Activated CD4-positive, alpha-beta T cell treated with anti-CD3 and anti-CD28 coated beads, Interleukin-2, amount 10 ng/mL, durations not matched to agents 7 days and 5 days (primary cell): ENCODE measurements around the gene LHPP. TPM values are rescaled to one million over a fixed set of nuclear protein-coding genes. Genes with fewer than 3 reads are reported as not detected.

ENCODE experiments used
- CTCF ChIA-PET: fragments of 350-600 bp; sonication (Branson Sonifier 250); formaldehyde crosslinking; loops from one replicate; lab custom pipeline; 2021; ENCODE audit warnings: antibody characterized with exemption; lab: Charles Lee
- POLR2A ChIA-PET: fragments of 350-600 bp; sonication (Branson Sonifier 250); formaldehyde crosslinking; loops from one replicate; lab custom pipeline; 2021; ENCODE audit warnings: antibody characterized with exemption; lab: Charles Lee
- DNase-seq: peaks from one replicate; pipeline ENCODE4 v3.0.0-alpha.2; 2020
- H3K27ac Mint-ChIP-seq: one replicate; pipeline ENCODE4 v1.8.0; 2021; ENCODE audit warnings: mild to moderate bottlenecking, moderate library complexity, mixed read lengths
- H3K27me3 Mint-ChIP-seq: one replicate; pipeline ENCODE4 v1.8.0; 2021; ENCODE audit warnings: mixed read lengths
- H3K36me3 Mint-ChIP-seq: one replicate; pipeline ENCODE4 v1.8.0; 2021; ENCODE audit warnings: low read depth, mixed read lengths
- H3K4me1 Mint-ChIP-seq: one replicate; pipeline ENCODE4 v1.8.0; 2021; ENCODE audit warnings: mixed read lengths
- H3K4me3 Mint-ChIP-seq: one replicate; pipeline ENCODE4 v1.8.0; 2021; ENCODE audit warnings: mild to moderate bottlenecking, moderate library complexity, mixed read lengths
- H3K9me3 Mint-ChIP-seq: one replicate; pipeline ENCODE4 v1.8.0; 2021; ENCODE audit warnings: mixed read lengths
- total RNA-seq, 2 experiments: library from RNA; stranded (reverse); gene quantifications; one replicate each; pipeline ENCODE4 v1.2.3, GENCODE V29; 2021

The LHPP gene
- total RNA-seq, 2 experiments from 2014 or later, result 24.2 to 28.0 TPM

DNA sequence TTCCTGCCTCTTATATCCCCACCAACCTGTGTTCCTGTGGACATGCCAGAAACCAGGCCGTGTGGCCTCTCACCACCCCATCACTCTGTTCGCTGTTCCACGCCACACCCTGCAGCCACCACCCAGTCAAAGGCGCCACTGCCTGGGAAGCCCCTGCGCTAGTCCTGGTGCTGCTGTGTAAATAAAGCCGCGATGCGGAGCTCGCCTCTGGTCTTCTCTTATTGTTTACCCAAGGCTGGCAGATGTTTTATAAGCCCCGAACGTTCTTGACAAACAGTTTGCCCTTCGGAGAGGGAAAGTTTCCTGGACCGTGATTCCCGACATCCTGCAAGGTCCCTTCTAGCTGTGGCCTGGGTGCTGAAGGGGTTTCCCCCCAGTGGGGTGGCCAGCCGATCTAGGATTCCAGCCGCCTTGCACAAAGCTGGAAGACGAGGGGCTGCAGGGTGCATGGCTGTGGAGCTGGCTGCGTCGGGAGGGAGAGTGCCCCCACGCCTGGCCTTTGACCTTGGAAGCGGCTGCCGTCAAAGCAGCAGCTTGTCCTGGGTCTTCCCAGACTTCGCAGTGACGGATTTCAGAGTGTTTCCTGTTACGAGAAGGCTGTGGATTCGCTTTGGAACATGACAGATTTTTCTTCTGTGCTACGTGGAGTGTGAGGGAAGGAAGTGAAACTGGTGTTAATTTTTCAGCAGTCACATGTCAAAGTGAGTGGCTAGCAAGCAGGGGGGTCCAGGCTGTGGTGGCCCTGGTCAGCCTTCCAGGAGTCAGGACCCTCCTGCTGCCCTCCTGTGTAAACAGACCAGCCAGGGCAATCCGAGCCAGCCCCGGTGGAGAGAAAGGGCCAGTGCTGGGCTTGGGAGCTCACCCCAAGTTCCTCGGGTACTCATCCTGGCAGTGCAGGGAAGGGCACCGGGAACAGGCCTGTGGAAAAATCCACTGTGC lies 61.6 kb downstream of the LHPP start:
- POLR2A ChIA-PET, result no interaction called here
- CTCF ChIA-PET, result no interaction called here
- DNase-seq, result no peak
- no peak overlapping the region for H3K4me3 Mint-ChIP-seq
- H3K4me1 Mint-ChIP-seq, result no peaks in the 10 kb centered on the region
- no peaks in the 10 kb centered on the region for H3K9me3 Mint-ChIP-seq
- no peaks in the 10 kb centered on the region for H3K36me3 Mint-ChIP-seq
- no peaks in the 10 kb centered on the region for H3K27me3 Mint-ChIP-seq
- no peak overlapping the region for H3K27ac Mint-ChIP-seq

DNA sequence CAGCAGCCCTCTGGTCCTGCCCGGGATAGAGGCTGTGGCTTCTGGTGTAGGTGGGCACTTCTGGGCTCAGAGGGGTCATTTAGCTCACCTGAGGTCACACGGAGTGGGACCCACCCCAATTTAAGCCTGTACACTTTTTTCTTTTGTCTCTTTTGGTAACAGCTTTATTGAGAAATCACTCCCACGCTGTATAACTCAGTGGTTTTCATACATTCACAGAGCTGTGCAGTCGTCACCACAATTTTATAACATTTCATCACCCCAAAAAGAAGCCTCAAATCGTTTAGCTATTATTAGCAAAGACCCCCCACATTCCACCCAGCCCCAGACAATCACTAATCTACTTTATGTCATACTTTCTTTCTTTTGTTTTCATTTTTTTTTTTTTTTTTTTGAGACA lies 62.3 kb downstream of the LHPP start:
- ChIA-PET POLR2A (no interaction called here), CTCF (no interaction called here)
- Mint-ChIP-seq H3K36me3 (no peaks in the 10 kb centered on the region), H3K27ac (no peak overlapping the region), H3K9me3 (no peaks in the 10 kb centered on the region), H3K4me3 (no peak overlapping the region), H3K4me1 (no peaks in the 10 kb centered on the region), H3K27me3 (no peaks in the 10 kb centered on the region)
- no peak for DNase-seq

DNA sequence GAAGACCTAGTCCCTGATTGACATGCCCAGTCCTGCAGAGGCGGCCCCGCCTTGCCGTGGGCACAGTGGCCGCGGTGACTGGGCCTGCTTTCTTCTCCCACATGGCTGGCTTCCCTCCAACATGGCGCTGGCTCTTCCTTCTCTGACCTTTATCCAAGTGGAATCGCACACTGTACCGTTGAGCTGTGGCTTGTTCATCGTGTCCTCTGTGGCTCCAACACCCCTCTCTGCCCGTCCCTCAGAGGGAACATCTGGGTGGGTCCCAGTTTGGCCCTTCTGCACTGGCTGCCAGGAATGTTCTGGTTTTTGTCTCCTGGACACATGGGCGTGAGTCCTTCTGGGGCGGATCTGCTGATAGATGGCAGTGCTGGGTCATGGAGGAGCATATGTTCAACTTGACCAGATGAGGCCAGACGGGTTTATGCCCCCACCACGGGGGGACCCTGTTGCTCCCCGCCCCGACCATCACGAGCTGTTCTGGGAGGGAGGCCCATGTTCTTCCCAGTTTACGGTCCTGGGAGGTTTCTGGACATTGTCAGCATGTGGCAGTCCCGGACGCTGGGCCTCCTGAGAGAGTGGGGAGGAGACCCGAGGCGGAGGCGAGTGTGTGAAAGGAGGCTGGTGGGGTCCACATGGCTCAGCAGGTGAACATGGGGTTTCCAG lies 63.5 kb downstream of the LHPP start:
- no peaks in the 10 kb centered on the region for H3K27me3 Mint-ChIP-seq
- H3K4me1 Mint-ChIP-seq, result peaks cover under 1% of the 10 kb centered on the region
- no peak for DNase-seq
- no peaks in the 10 kb centered on the region for H3K36me3 Mint-ChIP-seq
- H3K4me3 Mint-ChIP-seq, result no peak overlapping the region
- POLR2A ChIA-PET, result no interaction called here
- H3K9me3 Mint-ChIP-seq, result no peaks in the 10 kb centered on the region
- no peak overlapping the region for H3K27ac Mint-ChIP-seq
- CTCF ChIA-PET, result interaction anchor here (1.3 kb wide), 1 partner anchor 14 kb away, joined by 3 read pairs; no protein-coding TSS in a partner anchor

DNA sequence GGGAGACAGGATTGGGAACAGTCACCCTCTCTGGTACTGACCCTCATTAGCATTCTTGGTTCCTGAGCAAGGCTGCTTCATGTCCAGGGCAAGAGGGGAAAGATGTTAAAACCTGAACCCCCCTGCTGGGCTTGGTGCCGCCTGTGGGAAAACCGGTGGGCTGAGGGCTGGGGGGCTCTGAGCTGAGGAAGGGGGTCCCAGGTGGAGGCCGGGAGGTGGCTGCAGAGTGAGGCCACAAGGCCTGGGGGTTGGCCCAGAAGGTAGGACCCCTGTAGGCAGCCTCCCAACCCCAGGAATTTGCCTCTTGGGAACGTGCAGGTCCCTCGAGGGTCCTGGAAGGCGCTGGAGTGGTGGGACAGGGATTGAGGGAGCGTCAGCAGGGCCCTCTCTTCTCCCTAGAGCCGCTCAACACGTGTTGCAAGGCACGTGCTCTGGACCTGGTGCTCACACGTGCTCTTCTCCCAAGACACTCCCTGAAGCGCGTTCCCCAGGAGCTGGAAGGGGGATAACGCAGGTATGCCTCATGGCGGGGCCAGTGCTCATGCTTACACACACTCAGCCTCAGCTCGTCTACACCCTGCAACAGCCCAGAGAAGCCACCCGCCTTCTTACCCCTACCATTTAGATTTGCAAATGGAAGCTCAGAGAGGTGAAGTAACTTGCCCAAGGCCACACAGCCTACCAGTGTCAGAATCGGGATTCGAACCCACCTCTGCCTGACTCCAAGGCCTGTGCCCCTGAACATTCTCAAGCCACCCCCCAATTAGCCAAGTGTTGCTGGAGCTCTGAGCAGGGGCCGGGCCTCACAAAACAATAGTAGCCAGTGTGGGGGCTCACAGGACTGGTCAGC lies 64.4 kb downstream of the LHPP start:
- POLR2A ChIA-PET, result no interaction called here

DNA sequence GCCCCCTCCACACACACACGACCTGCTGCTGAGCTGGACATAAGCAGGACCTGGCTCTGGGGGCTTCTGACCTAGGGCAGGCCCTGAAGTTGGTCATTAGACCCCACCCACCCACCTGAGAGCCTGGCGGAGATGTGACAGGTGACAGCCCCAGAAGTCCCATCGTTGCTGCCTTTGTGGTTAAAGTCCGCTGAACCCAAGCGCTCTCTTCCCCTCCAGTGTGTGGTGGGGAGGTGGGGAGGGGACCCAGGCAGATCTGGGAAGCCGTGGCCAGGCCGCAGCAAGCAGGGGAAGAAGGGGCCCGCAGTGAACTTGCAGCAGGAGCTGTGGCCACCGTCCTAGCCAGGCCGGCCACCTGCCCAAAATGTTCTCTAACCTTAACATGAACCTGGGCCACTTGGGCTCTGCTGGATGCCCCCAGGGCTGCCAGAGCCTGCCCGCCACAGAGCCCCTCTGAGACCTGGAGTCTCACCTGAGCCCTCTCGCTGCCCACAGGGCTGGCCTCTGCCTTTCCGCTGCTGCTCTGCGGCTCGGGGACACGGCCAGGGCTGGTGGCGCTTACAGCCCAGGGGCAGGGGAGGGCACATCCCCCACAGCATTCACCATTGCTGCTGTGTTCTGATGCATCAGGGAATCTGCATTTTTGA lies 65.1 kb downstream of the LHPP start:
- ChIA-PET POLR2A (no interaction called here), CTCF (interaction anchor here (1.0 to 1.6 kb wide), 2 partner anchors 215 to 220 kb away, joined by 4 to 5 read pairs; no protein-coding TSS in a partner anchor)
- Mint-ChIP-seq H3K4me1 (peaks cover 3% of the 10 kb centered on the region), H3K4me3 (no peak overlapping the region), H3K27me3 (no peaks in the 10 kb centered on the region), H3K9me3 (no peaks in the 10 kb centered on the region), H3K36me3 (no peaks in the 10 kb centered on the region), H3K27ac (no peak overlapping the region)
- no peak for DNase-seq

More for the DNA sequence above, 64.4 kb downstream of the LHPP start:
- CTCF ChIA-PET, result interaction anchor here (1.0 to 1.6 kb wide), 3 partner anchors 13 to 221 kb away, joined by 3 to 5 read pairs (median 4); no protein-coding TSS in a partner anchor
- no peak for DNase-seq
- Mint-ChIP-seq H3K4me3 (no peak overlapping the region), H3K27ac (no peak overlapping the region), H3K36me3 (no peaks in the 10 kb centered on the region), H3K27me3 (no peaks in the 10 kb centered on the region), H3K9me3 (no peaks in the 10 kb centered on the region), H3K4me1 (peaks cover 3% of the 10 kb centered on the region)

DNA sequence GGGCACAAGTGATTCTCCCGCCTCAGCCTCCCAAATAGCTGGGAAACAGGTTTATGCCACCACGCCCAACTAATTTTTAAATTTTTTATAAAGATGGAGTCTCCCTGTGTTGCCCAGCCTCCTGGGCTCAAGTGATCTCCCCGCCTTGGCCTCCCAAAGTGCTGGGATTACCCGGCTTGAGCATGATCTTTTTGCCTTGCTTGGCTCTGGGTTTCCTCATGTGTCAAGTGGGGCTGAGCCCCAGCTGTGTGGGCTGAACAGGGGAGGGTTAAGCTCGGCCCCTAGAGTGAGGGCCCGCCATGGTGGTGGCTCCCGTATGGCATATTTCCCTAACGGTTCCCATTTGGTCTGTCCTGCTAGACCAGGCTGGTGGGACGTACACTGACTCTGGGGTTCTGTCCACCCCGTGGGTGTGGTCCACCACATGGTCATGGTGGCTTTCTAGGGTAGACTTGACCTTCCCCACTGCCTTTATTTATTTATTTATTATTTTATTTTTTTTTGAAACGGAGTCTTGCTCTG lies 66.3 kb downstream of the LHPP start:
- peaks cover 3% of the 10 kb centered on the region for H3K4me1 Mint-ChIP-seq
- H3K27ac Mint-ChIP-seq, result no peak overlapping the region
- POLR2A ChIA-PET, result no interaction called here
- no peaks in the 10 kb centered on the region for H3K27me3 Mint-ChIP-seq
- H3K36me3 Mint-ChIP-seq, result no peaks in the 10 kb centered on the region
- no peak for DNase-seq
- H3K4me3 Mint-ChIP-seq, result no peak overlapping the region
- CTCF ChIA-PET, result interaction anchor here (0.6 to 1.6 kb wide), 2 partner anchors 214 to 629 kb away, joined by 3 to 5 read pairs; no protein-coding TSS in a partner anchor
- H3K9me3 Mint-ChIP-seq, result no peaks in the 10 kb centered on the region

DNA sequence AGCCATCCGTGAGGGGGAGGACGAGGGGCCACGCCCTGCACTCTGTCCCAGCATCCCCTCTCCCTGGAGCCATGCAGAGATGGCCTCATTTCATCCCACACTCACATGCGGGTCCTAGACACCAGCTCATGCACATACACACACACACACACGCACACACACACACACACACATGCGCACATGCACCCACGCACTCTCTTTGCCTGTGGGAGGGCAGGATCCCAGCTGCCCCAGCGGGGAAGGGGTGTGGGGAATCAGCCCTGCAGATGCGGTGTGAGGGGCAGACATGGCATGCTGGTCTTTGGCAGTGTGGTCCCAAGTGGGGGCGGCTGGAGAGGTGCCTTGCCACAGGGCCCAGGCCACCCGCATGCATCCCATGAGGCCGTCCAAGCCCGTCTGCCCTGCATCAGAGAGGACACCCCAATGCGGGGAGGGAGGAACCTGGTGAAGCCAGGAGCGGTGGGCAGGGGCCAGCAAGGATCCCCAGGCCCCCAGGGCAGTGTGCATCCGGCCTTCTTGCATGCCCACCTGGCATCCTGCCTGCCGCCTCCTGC lies 68.1 kb downstream of the LHPP start:
- DNase-seq, result no peak
- Mint-ChIP-seq H3K4me1 (peaks cover 4% of the 10 kb centered on the region), H3K9me3 (no peaks in the 10 kb centered on the region), H3K27me3 (no peaks in the 10 kb centered on the region), H3K27ac (no peak overlapping the region), H3K4me3 (no peak overlapping the region), H3K36me3 (no peaks in the 10 kb centered on the region)
- CTCF ChIA-PET, result interaction anchor here (1.0 to 2.4 kb wide), 4 partner anchors 9 to 219 kb away, joined by 3 to 12 read pairs (median 8); no protein-coding TSS in a partner anchor
- POLR2A ChIA-PET, result no interaction called here

DNA sequence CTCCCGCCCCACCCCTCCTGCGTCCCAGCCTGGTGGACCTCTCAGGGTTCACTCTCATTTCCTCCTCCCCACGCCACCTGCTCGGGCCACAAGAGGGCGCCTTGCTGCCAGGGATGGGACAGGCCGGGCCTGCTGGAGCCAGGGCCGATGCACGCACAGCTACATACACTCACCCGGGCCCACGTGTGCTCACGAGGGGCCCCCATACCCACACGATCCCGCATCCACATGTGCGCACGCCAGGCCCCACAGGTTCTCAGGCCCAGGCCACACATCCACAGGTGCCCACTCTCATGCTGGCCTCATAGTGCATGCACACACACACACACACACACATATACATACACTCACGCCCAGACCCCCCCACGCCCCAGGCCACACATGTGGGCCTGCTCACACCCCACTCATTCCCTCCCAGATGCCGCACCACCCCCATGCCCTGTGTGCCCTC lies 68.6 kb downstream of the LHPP start:
- Mint-ChIP-seq H3K4me1 (peaks cover 4% of the 10 kb centered on the region), H3K9me3 (no peaks in the 10 kb centered on the region), H3K27ac (no peak overlapping the region), H3K27me3 (no peaks in the 10 kb centered on the region), H3K36me3 (no peaks in the 10 kb centered on the region), H3K4me3 (no peak overlapping the region)
- peak; percentile 88 for DNase-seq
- ChIA-PET CTCF (interaction anchor here (0.6 to 2.4 kb wide), 6 partner anchors 9 to 300 kb away, joined by 3 to 12 read pairs (median 6); no protein-coding TSS in a partner anchor), POLR2A (no interaction called here)

DNA sequence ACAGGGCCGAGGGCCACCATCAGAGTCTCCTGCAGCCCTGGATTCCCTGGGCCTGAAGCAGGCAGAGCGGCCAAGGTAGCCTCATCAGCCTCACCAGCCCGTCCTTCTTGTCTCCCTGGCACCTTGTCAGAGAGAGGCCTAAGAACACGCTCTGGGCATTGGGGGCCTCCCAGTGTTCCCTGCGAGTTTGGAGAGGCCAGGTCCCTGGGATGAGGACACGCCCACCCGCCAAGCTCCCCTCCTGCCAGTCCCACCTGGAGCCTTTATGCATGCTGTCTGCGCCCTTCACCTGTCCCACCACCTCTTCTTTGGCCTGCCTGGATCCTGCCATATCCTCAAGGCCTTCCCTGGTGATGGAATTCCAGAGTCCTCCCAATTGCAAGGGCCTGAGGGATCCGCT lies 69.2 kb downstream of the LHPP start:
- DNase-seq, result no peak
- CTCF ChIA-PET, result interaction anchor here (0.6 to 2.4 kb wide), 8 partner anchors 8 to 300 kb away, joined by 3 to 12 read pairs (median 4); no protein-coding TSS in a partner anchor
- Mint-ChIP-seq H3K27me3 (no peaks in the 10 kb centered on the region), H3K36me3 (no peaks in the 10 kb centered on the region), H3K4me3 (no peak overlapping the region), H3K4me1 (peaks cover 4% of the 10 kb centered on the region), H3K27ac (no peak overlapping the region), H3K9me3 (no peaks in the 10 kb centered on the region)
- POLR2A ChIA-PET, result no interaction called here

DNA sequence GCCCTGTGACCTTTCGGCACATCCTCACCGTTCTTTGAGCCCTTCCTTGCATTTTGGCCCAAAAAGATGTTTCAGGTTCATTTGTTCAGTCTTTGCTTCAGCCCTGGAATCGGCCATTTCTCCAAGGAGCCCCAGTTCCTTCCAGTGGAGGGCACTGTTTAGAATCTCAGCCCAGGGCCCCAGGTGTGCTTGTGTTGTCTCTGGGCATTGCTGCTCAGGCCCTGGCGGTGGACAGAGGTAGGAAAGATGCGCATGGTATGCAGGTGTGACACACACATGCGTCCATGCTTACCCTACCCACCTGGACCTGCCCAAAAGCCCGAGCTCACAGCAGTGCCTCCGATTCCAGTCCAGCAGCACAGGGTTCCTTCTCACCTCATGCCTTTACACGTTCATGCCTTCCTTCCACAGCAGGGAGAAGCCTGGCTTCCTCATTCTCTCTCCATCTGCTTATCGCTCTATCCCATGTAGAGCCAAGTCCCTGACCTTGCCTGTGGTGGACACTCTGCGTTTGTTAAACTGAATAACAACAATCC lies 70.6 kb downstream of the LHPP start:
- Mint-ChIP-seq H3K27ac (no peak overlapping the region), H3K36me3 (no peaks in the 10 kb centered on the region), H3K9me3 (no peaks in the 10 kb centered on the region), H3K4me1 (peaks cover 4% of the 10 kb centered on the region), H3K27me3 (no peaks in the 10 kb centered on the region), H3K4me3 (no peak overlapping the region)
- DNase-seq, result no peak
- POLR2A ChIA-PET, result no interaction called here
- CTCF ChIA-PET, result interaction anchor here (1.0 kb wide), 1 partner anchor 209 kb away, joined by 3 read pairs; no protein-coding TSS in a partner anchor

DNA sequence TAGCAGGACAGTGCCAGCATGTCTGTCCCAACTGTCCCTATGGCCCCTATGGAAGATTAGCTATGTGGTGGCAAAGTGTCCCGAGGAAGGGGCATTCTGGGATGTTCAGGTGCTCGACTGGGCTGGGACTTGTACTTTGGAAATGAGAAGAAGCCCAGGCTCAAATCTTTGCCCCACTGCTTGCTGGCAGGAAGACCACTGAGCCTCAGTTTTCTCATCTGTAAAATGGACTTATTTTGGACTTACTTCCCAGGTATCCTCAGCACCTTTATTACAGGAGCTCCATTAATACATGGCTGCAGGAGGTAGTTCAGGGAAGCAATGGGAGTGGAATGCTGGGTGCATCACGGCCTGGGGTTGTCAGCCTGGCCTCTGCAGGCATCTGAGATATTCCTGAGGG lies 71.2 kb downstream of the LHPP start:
- no peak overlapping the region for H3K4me3 Mint-ChIP-seq
- POLR2A ChIA-PET, result no interaction called here
- DNase-seq, result no peak

More for the DNA sequence above, 71.2 kb downstream of the LHPP start:
- Mint-ChIP-seq H3K4me1 (peaks cover 4% of the 10 kb centered on the region), H3K27me3 (no peaks in the 10 kb centered on the region), H3K27ac (no peak overlapping the region), H3K9me3 (no peaks in the 10 kb centered on the region), H3K36me3 (no peaks in the 10 kb centered on the region)
- CTCF ChIA-PET, result interaction anchor here (1.0 kb wide), 1 partner anchor 209 kb away, joined by 3 read pairs; no protein-coding TSS in a partner anchor
